ENCODE data around the gene CDH26.

- TF ChIP-seq EZH2 (IDR thresholded peaks at IDR 0.05) (no peak), POLR2AphosphoS5 (IDR thresholded peaks at IDR 0.05; ENCODE audit: borderline replicate concordance, low read depth, low read length) (no peak), FOXP2 (optimal IDR thresholded peaks at IDR 0.05; ENCODE audit: control extremely low read depth, extremely low read length, insufficient read depth) (no peak)
Observed at GRCh38 chr20:60030471-60030870, 72.2 kb downstream of the CDH26 start.
